GM19043 (cell line): ENCODE results near the gene ZRANB1.
"Not testable (repeated sequence)": the region's sequence is repeated elsewhere in the genome, so short reads cannot be mapped to it uniquely, and the experiment has no call there.

Experiments used
- ATAC-seq: cut with Tn5 transposase; IDR thresholded peaks from one replicate; pipeline ENCODE4 v1.9.1; 2021; ENCODE audit warnings: low read depth; ENCODE audit not compliant: unreplicated experiment

The ZRANB1 gene

DNA sequence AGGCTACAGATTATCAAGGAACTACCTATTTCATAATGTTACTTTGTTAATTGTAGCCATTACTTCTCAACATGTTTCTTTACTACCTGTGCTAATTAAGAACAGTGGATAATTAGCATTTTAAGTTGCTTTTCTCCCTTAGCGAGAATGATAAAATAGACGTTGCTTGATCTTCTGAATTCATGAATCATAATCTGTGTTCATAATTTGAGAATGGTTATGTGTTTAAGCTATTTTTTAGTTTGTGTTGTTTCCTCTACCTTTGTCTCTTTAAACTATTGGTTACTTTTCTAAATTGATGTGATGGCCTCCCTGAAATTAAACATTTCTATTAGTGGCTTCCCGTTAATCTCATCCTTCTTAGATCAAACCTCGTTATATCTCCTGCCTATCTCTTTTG is at the start of gene ZRANB1:
ZRANB1 (plus strand) TSS at position 301 of the 400 bp plus-strand sequence. CDS start 371 bp downstream, outside the sequence.
- no peak for ATAC-seq

DNA sequence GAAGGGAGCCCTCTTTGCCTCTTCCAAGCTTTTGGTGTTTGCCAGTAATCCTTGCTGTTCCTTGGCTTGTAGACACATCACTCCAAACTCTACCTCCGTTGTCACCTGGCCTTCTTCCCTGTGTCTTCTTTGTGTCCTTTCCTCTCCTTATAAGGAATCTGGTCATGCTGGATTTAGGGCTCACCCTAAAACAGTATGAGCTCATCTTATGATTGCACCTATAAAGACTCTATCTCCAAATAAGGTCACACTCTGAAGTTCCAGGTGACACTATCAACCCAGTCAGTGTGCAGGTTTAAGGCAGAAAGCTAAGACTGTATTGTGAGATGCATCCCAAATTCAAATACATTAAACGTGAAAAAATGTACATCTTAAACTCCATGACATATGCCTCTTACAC is 49.0 kb upstream of the ZRANB1 start:
- ATAC-seq, result no peak

DNA sequence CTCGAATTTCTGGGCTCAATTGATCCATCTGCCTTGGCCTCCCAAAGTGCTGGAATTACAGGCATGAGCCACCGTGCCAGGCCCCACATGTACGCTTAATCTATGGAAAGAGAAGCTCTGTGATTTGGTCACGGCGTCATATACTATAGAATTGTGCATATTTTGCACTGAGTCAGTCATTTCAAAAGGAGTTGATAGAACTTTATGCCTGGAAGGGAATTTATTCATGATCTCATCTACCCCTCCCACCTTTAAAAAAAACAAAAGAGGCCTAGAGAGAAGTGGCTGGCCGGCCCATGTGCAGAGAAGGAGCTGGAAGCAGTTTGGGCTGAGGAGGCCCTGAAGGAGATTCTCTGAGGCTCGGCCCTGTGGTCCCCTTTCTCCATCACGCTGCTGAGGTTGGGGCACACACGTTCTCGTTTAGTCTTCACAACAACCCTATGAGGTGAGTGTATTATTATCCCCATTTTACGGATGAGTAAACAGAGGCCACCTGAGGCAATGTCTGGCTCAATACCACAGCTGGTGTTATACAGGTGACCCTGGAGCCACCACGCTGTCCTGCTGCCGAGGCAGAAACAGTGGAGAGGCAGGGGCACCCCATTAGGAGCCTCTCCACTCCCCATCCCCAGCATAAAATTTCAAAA is 47.2 kb upstream of the ZRANB1 start:
- ATAC-seq, result no peak

DNA sequence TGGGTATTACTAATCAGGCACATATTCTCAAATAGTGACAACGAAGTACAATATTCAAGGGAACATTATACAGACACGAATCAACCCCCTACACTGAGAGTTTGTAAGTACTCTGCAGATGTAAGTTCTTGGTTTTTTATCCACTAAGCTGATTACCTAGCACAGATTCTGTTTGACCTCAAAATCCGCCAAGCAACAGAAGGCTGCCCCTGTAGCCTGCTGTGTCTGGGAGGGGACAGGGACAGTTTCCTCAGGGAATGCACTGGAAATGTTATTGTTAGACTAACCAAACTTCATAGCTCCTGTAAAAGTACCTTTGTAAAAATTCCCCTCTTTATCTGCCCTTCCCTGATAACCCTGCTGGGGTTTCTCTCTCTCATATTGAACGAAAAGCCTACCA is 45.2 kb upstream of the ZRANB1 start:
- ATAC-seq, result no peak

DNA sequence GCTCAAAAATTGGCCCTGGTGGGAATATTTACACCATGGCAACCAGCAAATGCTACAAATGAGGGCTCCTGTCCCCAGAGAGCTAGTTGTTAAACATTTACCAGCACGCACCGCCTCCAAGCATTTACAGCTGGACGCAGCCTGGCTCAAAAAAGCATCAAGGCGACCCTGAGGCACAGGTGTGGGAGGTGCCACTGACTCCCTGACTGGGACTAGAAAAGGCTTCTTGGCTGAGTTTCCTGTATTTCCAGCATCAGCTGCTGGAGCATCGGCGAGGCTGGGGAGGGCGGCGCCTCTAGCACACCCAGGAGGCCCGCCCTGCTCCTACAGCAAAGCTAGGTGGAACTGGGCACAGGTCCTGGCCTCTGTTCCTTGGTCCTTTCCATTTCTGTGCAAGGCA is 43.5 kb upstream of the ZRANB1 start:
- no peak for ATAC-seq

DNA sequence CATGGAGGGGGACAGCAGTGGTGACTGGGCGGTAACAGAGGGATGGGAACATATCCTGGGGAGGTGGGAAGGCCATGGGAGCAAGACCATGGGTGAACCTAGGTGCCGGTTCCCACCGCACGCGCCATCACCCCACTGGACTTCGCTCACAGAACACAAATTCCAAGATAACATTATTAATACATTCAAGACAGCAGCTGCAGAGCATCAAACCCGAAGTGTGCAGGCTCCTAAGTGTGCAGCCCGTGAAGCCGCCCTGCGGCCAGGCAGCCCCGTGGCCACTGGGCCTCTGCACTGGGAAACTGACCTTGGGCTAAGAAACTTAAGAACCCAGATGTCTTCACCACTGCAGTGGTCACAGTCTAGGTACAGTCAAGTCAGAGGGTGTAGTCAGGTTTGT is 42.8 kb upstream of the ZRANB1 start:
- no peak for ATAC-seq

DNA sequence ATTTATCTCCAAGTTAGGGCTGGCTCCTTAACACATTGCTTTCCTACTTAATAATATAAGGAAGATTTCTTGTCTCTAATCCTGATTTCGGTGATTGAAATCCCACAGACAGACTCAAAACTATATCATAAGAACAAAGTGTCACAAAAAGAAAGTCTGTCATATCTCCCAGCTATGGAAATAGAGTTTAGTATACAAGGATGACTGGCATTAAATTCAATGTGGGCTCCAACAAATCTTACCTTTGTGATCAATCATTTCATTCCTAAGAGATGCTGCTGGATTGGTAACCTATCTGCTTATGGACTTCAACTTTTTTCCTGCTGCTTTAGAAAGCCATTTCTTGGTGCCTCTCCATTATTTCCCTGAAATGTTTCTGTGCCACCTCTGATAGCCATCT is 39.5 kb upstream of the ZRANB1 start:
- no peak for ATAC-seq

DNA sequence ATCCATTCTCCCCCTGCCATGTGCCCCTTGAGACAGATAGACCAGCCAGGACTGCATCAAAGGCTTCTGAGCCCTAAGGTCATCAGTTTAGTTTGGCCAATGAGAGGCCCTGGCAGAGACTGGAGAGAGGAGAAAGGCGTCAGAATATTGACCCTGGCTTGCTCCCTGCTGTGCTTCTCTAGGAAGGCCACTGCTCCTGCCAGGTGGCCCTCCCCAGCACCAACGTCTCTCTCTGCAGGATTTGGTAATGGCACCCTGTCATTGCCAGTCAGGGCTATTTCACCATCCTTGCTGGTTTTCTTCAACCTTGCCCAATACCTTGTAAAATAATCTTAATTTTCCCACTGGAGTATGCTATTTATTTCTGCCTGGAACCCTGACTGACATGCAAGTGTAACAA is 38.8 kb upstream of the ZRANB1 start:
- ATAC-seq, result no peak

DNA sequence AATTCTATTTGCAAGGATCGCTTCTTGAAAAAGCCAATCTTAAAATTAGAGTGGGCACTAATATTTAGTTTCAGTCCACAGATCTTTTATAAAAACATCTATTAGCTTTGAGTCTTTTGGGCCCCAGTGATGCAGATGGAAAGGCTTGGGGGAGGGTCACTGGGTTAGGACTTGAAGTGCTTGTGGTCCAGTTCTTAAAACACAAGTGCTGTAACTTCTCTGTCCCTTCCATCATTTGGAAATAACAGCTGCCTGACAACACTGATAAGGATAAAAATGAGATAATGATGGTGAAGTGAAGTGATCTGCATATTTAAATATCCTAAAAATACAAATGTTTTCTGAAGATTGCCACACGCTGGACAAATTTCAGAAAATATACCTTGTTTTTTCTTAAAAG is 37.1 kb upstream of the ZRANB1 start:
- ATAC-seq, result no peak

DNA sequence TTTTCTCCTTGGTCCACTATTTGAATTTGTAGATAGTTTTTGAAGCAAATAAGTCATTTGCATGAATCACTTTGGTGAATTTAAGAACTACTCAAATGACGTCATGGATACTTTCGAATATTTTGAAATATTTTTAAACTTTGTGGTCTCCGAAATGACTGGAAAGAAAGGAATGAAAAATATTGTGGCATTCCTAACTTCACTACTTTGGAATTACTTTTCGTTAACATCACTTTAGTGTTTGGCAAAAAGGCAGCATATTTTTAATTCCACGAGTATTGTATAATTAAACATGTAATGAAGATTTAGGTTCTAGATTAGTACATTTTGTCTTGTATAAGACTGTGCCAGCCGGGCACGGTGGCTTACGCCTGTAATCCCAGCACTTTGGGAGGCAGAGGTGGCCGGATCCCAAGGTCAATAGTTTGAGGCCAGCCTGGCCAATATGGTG is 35.3 kb upstream of the ZRANB1 start:
- no peak for ATAC-seq

DNA sequence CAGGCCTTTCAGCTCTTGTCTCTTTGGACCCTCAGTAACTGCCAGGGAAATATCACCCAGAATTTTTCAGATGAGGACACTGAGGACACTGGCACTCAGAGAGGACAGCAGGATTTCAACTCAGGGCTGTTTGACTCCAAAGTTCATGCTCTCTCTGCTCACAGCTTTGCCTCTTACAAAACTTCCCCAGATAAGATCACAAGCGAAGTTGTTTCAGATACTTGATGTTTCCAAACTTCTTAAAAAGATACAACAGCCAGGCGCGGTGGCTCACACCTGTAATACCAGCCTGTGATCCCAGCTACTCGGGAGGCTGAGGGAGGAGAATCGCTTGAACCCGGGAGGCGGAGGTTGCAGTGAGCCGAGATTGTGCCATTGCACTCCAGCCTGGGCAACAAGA is 32.4 kb upstream of the ZRANB1 start:
- no peak for ATAC-seq

DNA sequence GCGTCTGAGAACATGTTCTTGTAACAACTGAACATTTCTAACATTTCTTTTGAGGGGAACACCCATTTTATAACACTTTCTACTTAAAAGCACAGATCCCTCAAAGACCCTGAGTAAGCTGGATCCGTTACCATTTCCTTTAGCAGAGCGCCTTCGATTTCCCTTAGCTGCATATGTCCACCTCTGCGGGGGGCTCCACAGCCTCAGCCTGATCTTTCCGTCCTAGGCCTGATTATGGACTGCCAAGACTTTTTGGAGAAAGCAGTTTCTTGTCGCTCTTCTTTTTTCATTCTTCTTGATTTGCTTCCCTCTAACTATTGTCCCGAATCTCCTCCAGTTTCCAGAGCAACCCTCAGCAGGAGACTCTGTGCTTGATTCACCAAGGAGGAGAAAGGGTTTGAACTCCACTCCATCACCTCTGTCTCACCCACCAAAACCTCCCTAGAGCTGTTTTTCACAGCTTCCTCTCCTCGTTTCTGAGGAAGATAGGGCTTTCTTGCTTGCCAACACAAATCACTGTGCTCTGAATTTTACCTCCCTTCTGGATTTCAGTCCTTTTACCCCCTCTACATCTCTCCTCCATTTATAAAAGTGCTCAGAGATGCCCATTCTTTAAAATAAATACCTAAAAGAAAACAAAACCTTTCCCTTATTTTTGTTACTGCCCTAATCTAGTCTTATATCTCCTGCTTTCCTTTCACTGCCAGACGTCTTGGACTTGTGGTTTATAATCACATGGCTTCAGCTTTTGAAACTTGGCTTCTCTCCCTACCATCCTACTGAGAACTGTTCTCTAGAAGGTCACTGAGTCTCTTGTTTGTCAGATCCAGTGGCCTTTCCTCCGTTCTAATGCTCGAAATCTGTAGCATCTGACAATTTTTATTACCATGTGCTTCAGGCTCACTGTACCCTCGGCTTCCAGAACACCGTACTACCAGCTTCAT is 30.5 kb upstream of the ZRANB1 start:
- ATAC-seq, result no peak

DNA sequence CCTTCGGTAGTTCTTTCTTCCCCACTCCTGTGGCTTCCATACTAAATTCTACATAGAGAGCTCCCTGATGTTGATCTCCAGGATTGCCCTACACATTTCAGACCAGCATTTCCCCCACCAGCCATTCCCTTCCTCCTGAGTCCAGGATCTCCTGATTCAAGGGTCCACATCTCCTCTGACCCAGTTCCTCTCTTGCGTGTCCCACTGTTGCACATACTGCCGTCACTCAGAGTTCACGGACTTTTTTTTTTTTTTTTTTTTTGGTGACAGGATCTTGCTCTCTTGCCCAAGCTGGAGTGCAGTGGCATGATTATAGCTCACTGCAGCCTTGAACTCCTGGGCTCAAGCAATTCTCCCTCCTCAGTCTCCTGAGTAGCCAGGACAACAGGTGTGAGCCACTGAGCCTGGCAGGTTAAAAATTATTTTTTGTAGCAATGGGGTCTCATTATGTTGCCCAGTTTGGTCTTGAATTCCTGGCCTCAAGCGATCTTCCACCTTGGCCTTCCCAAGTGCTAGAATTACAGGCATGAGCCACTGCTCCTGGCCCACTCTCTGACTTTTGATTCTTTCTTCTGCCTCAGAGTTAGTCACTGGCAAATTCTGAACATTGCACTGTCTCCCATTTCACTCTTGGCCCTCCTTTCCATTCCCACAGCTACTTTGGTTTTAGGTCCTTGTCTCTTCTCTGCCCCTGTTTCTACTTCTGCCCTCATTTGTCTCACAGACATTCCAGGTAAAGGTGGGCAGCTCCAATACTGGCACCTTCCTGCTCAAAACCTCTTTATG is 29.6 kb upstream of the ZRANB1 start:
- no peak for ATAC-seq

DNA sequence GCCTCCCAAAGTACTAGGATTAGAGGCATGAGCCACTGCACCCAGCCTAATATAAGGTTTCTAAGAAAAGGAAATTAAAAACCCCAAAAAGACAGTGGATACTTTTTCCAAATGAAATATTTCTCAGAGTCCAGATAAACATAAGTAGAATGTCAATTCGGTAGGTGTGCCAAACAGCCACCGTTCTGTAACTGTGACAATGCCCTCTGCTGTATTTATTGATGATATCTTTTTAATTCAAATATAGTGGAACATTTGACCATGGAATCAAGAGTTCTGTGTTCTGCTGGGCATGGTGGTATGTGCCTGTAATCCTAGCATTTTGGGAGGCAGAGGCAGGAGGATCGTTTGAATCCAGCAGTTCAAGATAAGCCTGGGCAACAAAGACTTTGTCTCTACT is 28.8 kb upstream of the ZRANB1 start:
- no peak for ATAC-seq

DNA sequence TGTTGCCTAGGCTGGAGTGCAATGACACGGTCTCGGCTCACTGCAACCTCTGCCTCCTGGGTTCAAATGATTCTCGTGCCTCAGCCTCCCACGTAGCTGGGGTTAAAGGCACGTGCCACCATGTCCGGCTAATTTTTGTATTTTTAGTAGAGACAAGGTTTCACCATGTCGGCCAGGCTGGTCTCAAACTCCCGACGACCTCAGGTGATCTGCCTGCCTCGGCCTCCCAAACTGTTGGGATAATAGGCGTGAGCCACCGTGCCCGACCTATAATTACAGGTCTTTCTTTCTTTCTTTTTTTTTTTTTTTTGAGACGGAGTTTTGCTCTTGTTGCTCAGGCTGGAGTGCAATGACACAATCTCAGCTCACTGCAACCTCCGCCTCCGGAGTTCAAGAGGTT is 27.5 kb upstream of the ZRANB1 start:
- not testable (repeated sequence) for ATAC-seq

DNA sequence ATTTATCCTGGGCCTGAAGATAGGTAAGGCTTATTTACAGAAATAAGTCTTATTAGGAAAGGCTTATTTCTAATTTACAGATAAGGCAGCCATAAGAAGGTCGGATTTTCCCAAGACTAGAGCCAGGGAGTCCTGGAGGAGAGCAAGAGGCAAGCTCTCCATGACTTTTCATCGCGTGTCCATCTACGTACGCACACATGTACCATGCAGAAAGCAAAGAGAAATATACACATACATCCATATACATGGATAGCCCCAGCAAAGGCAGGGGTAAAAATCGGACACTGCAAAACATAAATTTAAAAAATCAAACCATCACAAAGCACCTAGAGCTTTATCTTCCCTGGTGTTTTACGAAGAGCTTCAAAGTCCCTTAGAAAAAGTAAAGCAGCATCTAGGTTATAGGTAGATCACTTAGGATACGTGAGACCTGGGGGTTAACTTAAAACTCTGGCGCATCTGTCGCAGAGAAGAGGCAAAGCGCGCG is 25.8 kb upstream of the ZRANB1 start:
- ATAC-seq, result peak; percentile 6

DNA sequence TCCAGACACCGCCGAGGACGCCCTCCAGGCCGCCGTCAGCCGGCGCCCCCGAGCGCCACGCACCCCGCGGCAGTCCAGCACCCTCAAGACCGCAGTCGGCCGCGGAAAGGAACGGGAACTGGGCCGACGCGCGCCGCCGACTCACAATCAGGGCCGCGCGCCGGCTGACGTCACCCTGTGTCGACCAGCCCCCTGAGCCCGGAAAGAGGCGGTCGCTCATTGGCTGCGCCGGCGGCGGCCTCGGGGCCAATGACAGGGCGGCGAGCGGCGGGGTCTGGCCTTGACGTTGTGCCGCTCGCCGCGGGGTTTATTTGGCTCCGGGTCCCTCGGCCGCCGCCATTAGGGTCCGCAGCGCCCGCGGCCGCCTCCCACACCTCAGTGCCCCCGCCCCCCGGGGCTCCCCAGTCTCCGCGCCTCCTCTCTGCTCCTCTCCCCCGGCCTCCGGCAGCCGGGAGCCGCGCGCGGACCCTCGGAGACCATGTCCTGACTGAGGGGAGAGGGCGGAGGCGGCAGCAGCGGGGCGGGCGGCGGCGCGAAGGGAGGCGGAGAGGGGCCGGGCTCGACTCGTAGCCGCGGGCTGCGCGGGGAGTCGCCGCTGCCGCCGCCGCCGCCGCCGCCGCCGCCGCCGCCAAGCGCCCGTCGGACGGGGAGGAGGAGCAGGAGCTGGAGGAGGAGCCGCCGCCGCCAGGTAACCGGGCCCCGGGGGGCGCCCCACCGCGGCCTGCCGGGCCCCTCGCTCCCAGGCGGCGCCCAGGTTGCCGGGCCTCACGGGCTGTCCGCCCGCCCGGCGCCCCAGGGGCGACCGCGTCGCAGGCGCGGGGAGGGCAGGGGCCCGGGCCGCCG is 25.1 kb upstream of the ZRANB1 start:
- peak; percentile 96 for ATAC-seq

DNA sequence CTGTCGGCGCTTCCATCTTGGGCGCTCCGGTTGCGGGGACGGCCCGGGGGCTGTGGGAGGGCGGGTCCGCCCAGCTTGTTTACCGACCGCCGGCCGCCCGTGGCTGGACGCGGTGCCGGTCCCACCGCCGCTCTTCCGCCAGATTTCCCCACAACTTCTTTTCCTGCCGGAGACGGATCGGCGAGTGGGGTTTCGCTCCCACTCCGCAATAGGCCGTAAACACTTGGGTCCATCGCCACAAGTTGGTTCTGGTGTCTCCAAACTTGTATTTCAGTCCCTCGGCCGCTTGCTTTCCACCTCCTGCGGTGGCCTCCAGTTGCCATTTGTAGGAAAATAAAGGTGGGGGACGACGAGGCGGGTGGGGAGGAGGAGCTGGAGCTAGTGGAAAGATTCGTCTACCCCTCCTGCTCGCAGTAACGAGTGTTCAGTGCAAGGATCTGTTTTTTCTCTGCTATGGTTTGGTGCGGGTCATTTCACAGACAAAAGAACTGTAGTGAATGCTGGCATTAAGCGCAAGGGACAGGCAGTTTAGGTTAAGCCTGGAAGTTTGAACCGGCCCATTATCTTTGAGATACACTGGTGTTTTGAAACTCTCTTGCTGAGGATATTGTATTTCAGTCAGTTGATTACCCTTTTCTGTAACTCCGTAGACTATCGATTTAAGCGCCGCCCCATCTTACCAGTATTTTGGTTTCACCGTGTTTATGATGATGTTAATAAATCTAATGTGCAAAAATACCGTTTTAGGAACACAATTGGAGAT is 24.3 kb upstream of the ZRANB1 start:
- no peak for ATAC-seq

DNA sequence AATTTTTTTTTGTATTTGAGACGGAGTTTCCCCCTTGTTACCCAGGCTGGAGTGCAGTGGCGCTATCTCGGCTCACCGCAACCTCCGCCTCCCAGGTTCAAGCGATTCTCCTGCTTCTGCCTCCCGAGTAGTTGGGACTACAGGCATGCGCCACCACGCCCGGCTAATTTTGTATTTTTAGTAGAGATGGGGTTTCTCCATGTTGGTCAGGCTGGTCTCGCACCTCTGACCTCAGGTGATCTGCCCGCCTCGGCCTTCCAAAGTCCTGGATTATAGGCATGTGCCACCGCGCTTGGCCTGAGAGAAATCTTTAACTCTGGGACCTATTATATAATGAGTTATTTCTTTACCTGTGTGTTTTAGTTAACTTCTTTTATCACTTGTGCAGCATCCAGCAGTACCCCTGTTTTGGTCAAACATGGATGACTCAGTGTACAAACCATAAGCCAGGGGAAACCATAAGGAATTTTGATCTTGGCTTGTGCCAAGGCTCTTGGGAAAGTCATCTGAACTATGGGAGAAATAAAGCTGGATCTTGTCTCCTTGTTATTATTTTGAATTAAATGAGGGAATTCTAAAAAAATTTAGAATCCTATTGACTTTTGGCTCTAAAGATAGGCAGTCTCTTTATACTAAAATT is 23.6 kb upstream of the ZRANB1 start:
- no peak for ATAC-seq
